Heart right ventricle (tissue), 16 donors: ENCODE results near the gene PCDHA2. TPM values are rescaled to one million over a fixed set of nuclear protein-coding genes. Genes with fewer than 3 reads are reported as not detected.
"Not testable (repeated sequence)": the region's sequence is repeated elsewhere in the genome, so short reads cannot be mapped to it uniquely, and the experiment has no call there.

Experiments used
- ATAC-seq, 8 donors: fragments of 200-7000 bp; cut with Tn5 transposase; one replicate each; pipeline ENCODE4 v1.9.1; 2020; ENCODE audit warnings: mild to moderate bottlenecking in 8 of 8, moderate library complexity in 8 of 8, moderate number of reproducible peaks in 1 of 8
- DNase-seq, 2 donors: peaks; one replicate each; pipeline ENCODE4 v3.0.0-alpha.2; 2020
- H3K27ac ChIP-seq, 10 donors: fragments of 200-600 bp; sonication (generic) in 2 of 10; one replicate each; pipeline versions ENCODE4 v1.5.0 to v1.8.0; 2020 to 2022; ENCODE audit warnings: mild to moderate bottlenecking in 3 of 10
- H3K27me3 ChIP-seq, 7 donors: fragments of 200-600 bp; one replicate each; pipeline ENCODE4 v1.8.0; 2021 to 2022; ENCODE audit warnings: mild to moderate bottlenecking in 2 of 7
- H3K36me3 ChIP-seq, 9 donors: fragments of 200-600 bp; sonication (generic) in 1 of 9; one replicate each; pipeline versions ENCODE4 v1.5.0 to v1.8.0; 2020 to 2022; ENCODE audit warnings: mild to moderate bottlenecking in 2 of 9
- H3K4me1 ChIP-seq, 9 donors: fragments of 200-600 bp; sonication (generic) in 1 of 9; one replicate each; pipeline versions ENCODE4 v1.5.0 to v1.8.0; 2020 to 2022; ENCODE audit warnings: mild to moderate bottlenecking in 4 of 9
- H3K4me3 ChIP-seq, 10 donors: fragments of 200-600 bp; sonication (generic) in 2 of 10; one replicate each; pipeline versions ENCODE4 v1.5.0 to v1.8.0; 2020 to 2022; ENCODE audit warnings: mild to moderate bottlenecking in 7 of 10, moderate library complexity in 2 of 10
- H3K9me3 ChIP-seq, 11 donors: fragments of 200-600 bp in 10 of 11; sonication (generic) in 2 of 11; one replicate each; pipeline versions ENCODE4 v1.5.0 to v1.8.0; 2013 to 2022; ENCODE audit warnings: mild to moderate bottlenecking in 2 of 11, control low read depth in 1 of 11, moderate library complexity in 1 of 11
- CTCF ChIP-seq, 9 donors: fragments of 200-600 bp; sonication (generic) in 2 of 9; IDR thresholded peaks; one replicate each; pipeline versions ENCODE4 v1.5.0 to v1.8.0; 2021 to 2022; ENCODE audit warnings: antibody characterized with exemption in 9 of 9, mild to moderate bottlenecking in 5 of 9, moderate library complexity in 1 of 9
- WGBS, 2 donors: extraction: QIAGEN DNeasy Blood & Tissue Kit; methylation state at CpG; one replicate each; pipeline ENCODE4 v1.1.7; 2013; ENCODE audit warnings: inconsistent platforms in 1 of 2; 5-methylcytosine and 5-hydroxymethylcytosine counted together
- intact Hi-C, 10 donors: fragments of 100-400 bp; cut with DNase I; formaldehyde crosslinking; loops; one replicate each; pipeline versions ENCODE4 v1.11.1 to v1.14.2; 2022
- polyA plus RNA-seq, 2 donors: library from polyadenylated mRNA; stranded (reverse); fragments of 200-250 nt; gene quantifications; one replicate each; pipeline ENCODE4 v1.2.3, GENCODE V29; 2013
- total RNA-seq, 10 donors: library from RNA; stranded (reverse); fragmentation: NEBNext Ultra II Directional in 3 of 10; extraction: Animal tissue kit (Norgen Biotek cat#: 25700) in 3 of 10; gene quantifications; one replicate each; pipeline versions ENCODE4 v1.2.1 to v1.2.4, GENCODE V29; 2021 to 2023
- donor health status: Arrhythmogenic right ventricular cardiomyopathy.
- donor health status: ischemic (EF 13 %, LVEDD 7.1; RV severe dilation, severe dysfunction).
- donor health status: healthy with polysubstance abuse.
- donor health status: DM: no; HTN: yes; CAD: no.
- donor health status: DM: no; HTN: no; CAD: no.
- donor health status: ischemic (EF 25% LVEDD 6.9; RV normal size, moderate dysfunction).
- donor health status: ischemic (EF 25% LVEDD 5.7; RV mildly dilated, moderate dysfunction).
- donor health status: healthy.
- donor health status: DM: yes; HTN: yes; CAD: no.
- donor health status: Ischemic cardiomyopathy.
- donor health status: ischemic (EF 35%, LVEDD 5.7; RV mildly dilated, moderate dysfunction).
- donor health status: nonischemic (EF 11% LVEDD 7.7; RV severe dilation, severe dysfunction).
- donor health status: DM: yes; HTN: yes; CAD: no.
- donor health status: PGD.
- donor health status: ischemic (EF 29% LVEDD 5.4; RV normal size, mild dysfunction).
- donor health status: nonischemic (EF 23%, LVEDD 6.1; RV moderate dilation, normal function).

The PCDHA2 gene
- total and polyA plus RNA-seq, 12 donors: 0.07 to 0.17 TPM; not detected in 10

DNA sequence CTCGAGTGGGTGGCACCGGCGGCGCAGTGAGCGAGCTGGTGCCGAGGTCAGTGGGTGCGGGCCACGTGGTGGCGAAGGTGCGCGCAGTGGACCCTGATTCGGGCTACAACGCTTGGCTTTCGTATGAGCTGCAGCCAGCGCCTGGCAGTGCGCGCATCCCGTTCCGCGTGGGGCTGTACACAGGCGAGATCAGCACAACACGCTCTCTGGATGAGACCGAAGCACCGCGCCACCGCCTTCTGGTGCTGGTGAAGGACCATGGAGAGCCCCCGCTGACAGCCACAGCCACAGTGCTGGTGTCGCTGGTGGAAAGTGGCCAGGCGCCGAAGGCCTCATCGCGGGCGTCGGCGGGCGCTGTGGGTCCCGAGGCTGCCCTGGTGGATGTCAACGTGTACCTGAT, 28.8 kb downstream of the PCDHA2 start:
- ATAC-seq (no peak), DNase-seq (no peak)
- intact Hi-C loops: no loop called here
- no peaks in the 10 kb centered on the region for H3K4me1 ChIP-seq
- peaks cover 0 to 72% (median 6%) of the 10 kb centered on the region in 11 donors for H3K9me3 ChIP-seq
- H3K36me3 ChIP-seq: no peaks in the 10 kb centered on the region
- TF ChIP-seq CTCF (IDR thresholded peaks at IDR 0.05): no peak
- 45 to 59% methylated on average over 35 to 38 of the region's 38 CpGs for WGBS, 2 donors
- peaks cover 0 to 92% (median 49%) of the 10 kb centered on the region in 7 donors for H3K27me3 ChIP-seq
- no peak overlapping the region for H3K27ac ChIP-seq
- H3K4me3 ChIP-seq: no peak overlapping the region

DNA sequence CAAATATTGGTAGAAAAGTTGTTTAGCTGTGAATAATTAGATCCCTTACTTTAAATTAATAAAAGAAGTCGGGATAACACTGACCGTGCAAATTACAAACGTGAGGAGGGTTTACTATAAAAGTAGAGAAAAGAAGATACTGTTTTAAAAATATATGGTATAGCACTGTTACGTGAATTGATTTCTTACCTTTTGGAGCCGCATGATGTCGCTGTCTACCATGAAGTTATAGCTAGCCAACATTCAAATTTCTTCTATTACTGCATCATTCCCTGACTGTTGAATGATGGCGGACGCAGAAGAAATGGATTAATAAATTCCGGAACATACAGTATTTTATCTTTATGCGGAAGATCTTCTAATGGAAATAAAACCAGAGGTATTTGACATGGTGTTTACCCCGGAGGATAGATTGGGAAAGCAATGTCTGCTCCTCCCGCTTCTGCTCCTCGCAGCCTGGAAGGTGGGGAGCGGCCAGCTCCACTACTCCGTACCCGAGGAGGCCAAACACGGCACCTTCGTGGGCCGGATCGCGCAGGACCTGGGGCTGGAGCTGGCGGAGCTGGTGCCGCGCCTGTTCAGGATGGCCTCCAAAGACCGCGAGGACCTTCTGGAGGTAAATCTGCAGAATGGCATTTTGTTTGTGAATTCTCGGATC, 33.2 kb downstream of the PCDHA2 start, which contains the start of gene PCDHA6:
TSS of gene PCDHA6 (plus strand) at position 257 of the 658 bp plus-strand sequence. CDS start at position 389, 132 bp downstream.
- peak within 1 kb of the TSS in 2 of 10 donors; percentile 12 to 23 for H3K4me3 ChIP-seq
- no peaks in the 10 kb centered on the region for H3K4me1 ChIP-seq
- H3K9me3 ChIP-seq: peaks cover 0 to 80% (median 19%) of the 10 kb centered on the region in 11 donors
- H3K36me3 ChIP-seq: no peaks in the 10 kb centered on the region
- DNase-seq: no peak
- ATAC-seq: no peak
- peak in 3 of 9 donors; percentile 15 to 29 (median 16) for TF ChIP-seq CTCF (IDR thresholded peaks at IDR 0.05)
- no peak within 1 kb of the TSS for H3K27ac ChIP-seq
- peaks cover 0 to 97% (median 56%) of the 10 kb centered on the region in 7 donors for H3K27me3 ChIP-seq
- 13 to 15% methylated on average over 27 of the region's 27 CpGs for whole genome bisulfite sequencing, 2 donors
- intact Hi-C loops: no loop called here

- no peak for DNase-seq
- intact Hi-C loops: no loop called here
- Histone ChIP-seq H3K36me3 (no peaks in the 10 kb centered on the region), H3K27me3 (peaks cover 0 to 98% (median 57%) of the 10 kb centered on the region in 7 donors), H3K27ac (no peak overlapping the region), H3K4me1 (no peaks in the 10 kb centered on the region), H3K9me3 (peaks cover 0 to 75% (median 18%) of the 10 kb centered on the region in 11 donors), H3K4me3 (peak overlapping the region in 2 of 10 donors; percentile 12 to 23)
- WGBS, 2 donors: 15 to 16% methylated on average over 18 of the region's 18 CpGs
- no peak for TF ChIP-seq CTCF (IDR thresholded peaks at IDR 0.05)
- ATAC-seq: no peak
Observed at GRCh38 chr5:140828362-140828737, 33.7 kb downstream of the PCDHA2 start.

DNA sequence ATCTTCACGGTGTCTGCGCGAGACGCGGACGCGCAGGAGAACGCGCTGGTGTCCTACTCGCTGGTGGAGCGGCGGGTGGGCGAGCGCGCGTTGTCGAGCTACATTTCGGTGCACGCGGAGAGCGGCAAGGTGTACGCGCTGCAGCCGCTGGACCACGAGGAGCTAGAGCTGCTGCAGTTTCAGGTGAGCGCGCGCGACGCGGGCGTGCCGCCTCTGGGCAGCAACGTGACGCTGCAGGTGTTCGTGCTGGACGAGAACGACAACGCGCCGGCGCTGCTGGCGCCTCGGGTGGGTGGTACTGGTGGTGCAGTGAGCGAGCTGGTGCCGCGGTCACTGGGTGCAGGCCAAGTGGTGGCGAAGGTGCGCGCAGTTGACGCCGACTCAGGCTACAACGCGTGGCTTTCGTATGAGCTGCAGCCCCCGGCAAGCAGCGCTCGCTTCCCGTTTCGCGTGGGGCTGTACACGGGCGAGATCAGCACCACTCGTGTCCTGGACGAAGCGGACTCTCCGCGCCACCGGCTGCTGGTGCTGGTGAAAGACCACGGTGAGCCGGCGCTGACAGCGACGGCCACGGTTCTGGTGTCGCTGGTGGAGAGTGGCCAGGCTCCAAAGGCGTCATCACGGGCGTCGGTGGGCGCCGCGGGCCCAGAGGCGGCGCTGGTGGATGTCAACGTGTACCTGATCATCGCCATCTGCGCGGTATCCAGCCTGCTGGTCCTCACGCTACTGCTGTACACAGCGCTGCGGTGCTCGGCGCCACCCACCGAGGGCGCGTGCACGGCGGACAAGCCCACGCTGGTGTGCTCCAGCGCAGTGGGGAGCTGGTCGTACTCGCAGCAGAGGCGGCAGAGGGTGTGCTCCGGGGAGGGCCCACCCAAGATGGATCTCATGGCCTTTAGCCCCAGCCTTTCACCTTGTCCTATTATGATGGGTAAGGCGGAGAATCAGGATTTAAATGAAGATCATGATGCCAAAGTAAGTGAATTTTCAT, 35.2 kb downstream of the PCDHA2 start:
- 30 to 39% methylated on average over 106 of the region's 106 CpGs for WGBS, 2 donors
- H3K36me3 ChIP-seq, DNase-seq, H3K4me1 ChIP-seq, H3K4me3 ChIP-seq, H3K27ac ChIP-seq, ATAC-seq: not testable (repeated sequence)
- H3K27me3 ChIP-seq: peaks cover 0 to 97% (median 59%) of the 10 kb centered on the region in 7 donors
- intact Hi-C loops: loop anchor here in 2 of 10 donors (5.0 to 10.0 kb wide), 2 partner anchors 212 to 215 kb away; no protein-coding TSS in a partner anchor
- peaks cover 0 to 71% (median 18%) of the 10 kb centered on the region in 11 donors for H3K9me3 ChIP-seq
